Measurements from ENCODE around the gene CACNA1E. TPM values are rescaled to one million over a fixed set of nuclear protein-coding genes. Genes with fewer than 3 reads are reported as not detected.
A peak's percentile ranks its signal among the peaks of the same experiment; 100 is the strongest.

Gene CACNA1E
- total RNA-seq, 6 donors from 2014 or later = 0.17 to 1.4 (median 0.51) TPM

- DNase-seq (no peak), ATAC-seq (ENCODE audit: low FRiP score in 2 of 2) (no peak)
- no peak overlapping the region for H3K4me3 ChIP-seq
- no peak for TF ChIP-seq EP300 (IDR thresholded peaks at IDR 0.05)
- TF ChIP-seq CTCF (IDR thresholded peaks at IDR 0.05) = no peak
- TF ChIP-seq POLR2AphosphoS5 (IDR thresholded peaks at IDR 0.05) = no peak
- TF ChIP-seq POLR2A (IDR thresholded peaks at IDR 0.05) = no peak
- H3K36me3 ChIP-seq = no peaks in the 10 kb centered on the region
- no peaks in the 10 kb centered on the region for H3K9me3 ChIP-seq
- no peak overlapping the region for H3K27ac ChIP-seq
- H3K4me1 ChIP-seq = peaks cover 0 to 8% (median 0%) of the 10 kb centered on the region in 4 donors
- WGBS, 2 donors = 50 to 69% methylated on average over 1 of the region's 1 CpG
- H3K27me3 ChIP-seq = peaks cover 0 to 20% (median 10%) of the 10 kb centered on the region in 4 donors
Measured at GRCh38 chr1:181488866-181489265, 5.5 kb downstream of the CACNA1E start.

GRCh38 chr1:181490276-181490675 lies 7.0 kb downstream of the CACNA1E start:
- DNase-seq (no peak), ATAC-seq (ENCODE audit: low FRiP score in 2 of 2) (no peak)
- Histone ChIP-seq H3K36me3 (no peaks in the 10 kb centered on the region), H3K27ac (no peak overlapping the region), H3K4me3 (no peak overlapping the region), H3K9me3 (no peaks in the 10 kb centered on the region), H3K27me3 (peaks cover 0 to 8% (median 4%) of the 10 kb centered on the region in 4 donors), H3K4me1 (peaks cover 0 to 7% (median 0%) of the 10 kb centered on the region in 4 donors)
- WGBS, 2 donors = 59 to 72% methylated on average over 2 of the region's 2 CpGs
- TF ChIP-seq POLR2AphosphoS5 (IDR thresholded peaks at IDR 0.05) = no peak
- TF ChIP-seq EP300 (IDR thresholded peaks at IDR 0.05) = no peak
- TF ChIP-seq POLR2A (IDR thresholded peaks at IDR 0.05) = no peak
- TF ChIP-seq CTCF (IDR thresholded peaks at IDR 0.05) = no peak

DNA sequence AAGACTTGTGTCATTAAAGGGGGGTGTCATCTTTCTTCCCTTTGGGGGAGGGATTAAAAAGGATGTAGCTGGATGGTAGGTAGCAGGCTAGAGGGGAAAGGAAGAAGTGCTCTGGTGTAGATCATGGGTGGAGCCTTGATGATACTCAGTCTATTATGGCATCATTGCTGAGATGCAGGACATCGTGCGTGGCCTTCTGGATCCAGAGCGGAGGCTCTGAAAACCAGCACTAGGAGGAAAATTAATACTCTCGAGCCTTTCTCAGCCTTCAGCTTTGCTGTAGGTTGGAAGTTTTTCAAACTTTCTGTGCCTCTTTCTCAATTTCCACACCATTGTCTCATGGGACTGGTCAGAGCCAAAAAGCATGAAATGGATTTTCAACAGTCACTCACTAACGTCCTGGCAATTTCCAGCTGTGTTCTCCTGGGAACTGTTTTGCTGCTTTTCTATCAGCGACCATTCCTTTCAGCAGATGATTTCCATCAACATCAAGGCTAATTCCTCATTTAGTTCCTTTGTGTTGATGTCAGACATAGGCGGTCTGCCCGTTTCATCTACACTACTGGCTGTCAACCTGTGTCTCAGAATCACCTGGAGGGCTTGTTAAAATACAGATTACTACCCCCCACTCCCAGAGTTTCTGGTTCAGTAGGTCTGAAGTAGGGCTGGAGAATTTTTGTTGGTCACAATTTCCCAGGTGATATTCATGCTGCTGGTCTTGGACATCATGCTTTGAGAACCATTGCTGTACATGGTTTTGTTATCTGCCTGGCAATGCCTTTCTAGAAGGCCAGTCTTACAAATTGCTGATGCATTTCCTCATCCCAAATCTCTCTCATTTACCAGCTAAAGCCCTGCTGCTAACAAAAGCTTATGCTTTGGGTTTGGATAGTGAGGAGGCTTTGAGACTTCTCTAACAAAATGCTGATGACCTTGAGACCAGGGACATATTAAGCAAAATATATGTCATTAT lies 7.7 kb downstream of the CACNA1E start:
- H3K27ac ChIP-seq = no peak overlapping the region
- 59 to 64% methylated on average over 8 of the region's 8 CpGs for WGBS, 2 donors
- H3K4me1 ChIP-seq = no peaks in the 10 kb centered on the region
- peak in 1 of 2 donors; percentile 84 for ATAC-seq (ENCODE audit: low FRiP score in 2 of 2)
- no peak overlapping the region for H3K4me3 ChIP-seq
- peaks cover 0 to 1% (median under 1%) of the 10 kb centered on the region in 4 donors for H3K27me3 ChIP-seq
- no peak for DNase-seq
- no peaks in the 10 kb centered on the region for H3K9me3 ChIP-seq
- H3K36me3 ChIP-seq = no peaks in the 10 kb centered on the region
- TF ChIP-seq POLR2AphosphoS5 (IDR thresholded peaks at IDR 0.05) = peak in 1 of 2 donors; percentile 11
- TF ChIP-seq CTCF (IDR thresholded peaks at IDR 0.05) = no peak

DNA sequence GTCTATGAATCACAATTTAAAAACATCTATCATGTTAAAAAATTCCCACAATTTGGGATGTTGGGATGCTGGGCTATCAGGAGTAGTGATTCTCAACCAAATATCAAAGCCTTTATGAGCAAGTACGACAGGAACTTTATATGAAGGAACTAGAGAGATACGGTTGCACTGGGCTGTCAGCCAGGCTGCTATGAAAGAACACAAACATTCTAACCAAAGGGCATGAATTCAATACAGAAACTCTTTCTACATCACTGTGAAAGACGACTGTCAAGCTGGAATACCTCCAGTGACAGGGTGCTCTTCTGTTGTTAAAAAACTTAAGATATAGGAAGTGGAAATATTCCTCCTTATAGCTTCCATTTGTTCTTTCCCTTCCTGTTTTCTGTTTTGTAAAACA lies 9.8 kb downstream of the CACNA1E start:
- TF ChIP-seq CTCF (IDR thresholded peaks at IDR 0.05) (no peak), EP300 (IDR thresholded peaks at IDR 0.05) (no peak), POLR2A (IDR thresholded peaks at IDR 0.05) (no peak), POLR2AphosphoS5 (IDR thresholded peaks at IDR 0.05) (no peak)
- Histone ChIP-seq H3K27ac (no peak overlapping the region), H3K4me3 (no peak overlapping the region), H3K9me3 (no peaks in the 10 kb centered on the region), H3K27me3 (no peaks in the 10 kb centered on the region), H3K36me3 (no peaks in the 10 kb centered on the region), H3K4me1 (no peaks in the 10 kb centered on the region)
- 22 to 40% methylated on average over 3 of the region's 3 CpGs for WGBS, 2 donors
- ATAC-seq (ENCODE audit: low FRiP score in 2 of 2) (no peak), DNase-seq (no peak)
